Inflammatory macrophage (primary cell): Measurements from ENCODE around the gene TMX4.
"Not testable (repeated sequence)": the region's sequence is repeated elsewhere in the genome, so short reads cannot be mapped to it uniquely, and the experiment has no call there.

ENCODE experiments used
- DNase-seq, 2 donors: peaks; one replicate each; pipeline ENCODE4 v3.0.0-alpha.2; 2020 to 2022
- total RNA-seq, 18 experiments: gene quantifications; one replicate each; lab custom pipeline; 2026; ENCODE audit warnings: mixed read lengths in 6 of 18, inconsistent platforms in 2 of 18; lab: John Stamatoyannopoulos, UW

Gene TMX4
- 77.9 to 180 (median 148) reads per million in 18 experiments for total RNA-seq

GRCh38 chr20:8019246-8019997 lies at the start of gene TMX4:
Gene TMX4 (minus strand): TSS chr20:8019761. CDS start chr20:8019613, 148 bp downstream.
- peak; percentile 98 to 99 for DNase-seq

- no peak for DNase-seq
Measured at GRCh38 chr20:8067082-8067481, 47.5 kb upstream of the TMX4 start.

- no peak for DNase-seq
Measured at GRCh38 chr20:8066662-8067061, 47.1 kb upstream of the TMX4 start.

GRCh38 chr20:8065691-8066090 lies 46.1 kb upstream of the TMX4 start:
- no peak for DNase-seq

- DNase-seq = no peak
Measured at GRCh38 chr20:8062756-8063155, 43.2 kb upstream of the TMX4 start.

GRCh38 chr20:8061861-8062518 lies 42.4 kb upstream of the TMX4 start:
- DNase-seq = no peak

- no peak for DNase-seq
Measured at GRCh38 chr20:8060977-8061376, 41.4 kb upstream of the TMX4 start.

GRCh38 chr20:8057871-8058270 lies 38.3 kb upstream of the TMX4 start:
- no peak for DNase-seq

- no peak for DNase-seq
Measured at GRCh38 chr20:8055096-8055495, 35.5 kb upstream of the TMX4 start.

- no peak for DNase-seq
Measured at GRCh38 chr20:8050157-8050837, 30.7 kb upstream of the TMX4 start.

- no peak for DNase-seq
Measured at GRCh38 chr20:8049310-8049709, 29.7 kb upstream of the TMX4 start.

GRCh38 chr20:8045946-8046345 lies 26.4 kb upstream of the TMX4 start:
- no peak for DNase-seq

- peak; percentile 49 to 63 for DNase-seq
Measured at GRCh38 chr20:8043687-8044282, 24.2 kb upstream of the TMX4 start.

GRCh38 chr20:8039042-8039441 lies 19.5 kb upstream of the TMX4 start:
- no peak for DNase-seq

GRCh38 chr20:8036771-8037170 lies 17.2 kb upstream of the TMX4 start:
- DNase-seq = no peak

- DNase-seq = peak; percentile 78 to 92
Measured at GRCh38 chr20:8033151-8033841, 13.7 kb upstream of the TMX4 start.

GRCh38 chr20:8032499-8032898 lies 12.9 kb upstream of the TMX4 start:
- no peak for DNase-seq

- not testable (repeated sequence) for DNase-seq
Measured at GRCh38 chr20:8031539-8031938, 12.0 kb upstream of the TMX4 start.

- no peak for DNase-seq
Measured at GRCh38 chr20:8021541-8022269, 2.1 kb upstream of the TMX4 start.

- peak; percentile 36 to 45 for DNase-seq
Measured at GRCh38 chr20:8020314-8021079, 936 bp upstream of the TMX4 start.

GRCh38 chr20:8019998-8020247 lies 362 bp upstream of the TMX4 start:
- DNase-seq = no peak

GRCh38 chr20:8018958-8019245 lies 659 bp downstream of the TMX4 start:
- DNase-seq = peak; percentile 58 to 69
